Epidermal melanocyte (primary cell): Measurements from ENCODE around the gene DNM3.

Source experiments
- DNase-seq: peaks from one replicate; pipeline ENCODE4 v3.0.0; 2011; ENCODE audit warnings: low spot score; ENCODE audit not compliant: insufficient read length

Gene DNM3

GRCh38 chr1:172229942-172230341, 388.6 kb downstream of the DNM3 start:
- no peak for DNase-seq

- no peak for DNase-seq
These were observed 389.2 kb downstream of the DNM3 start for GRCh38 chr1:172230526-172230925.

GRCh38 chr1:172236958-172237357, 395.7 kb downstream of the DNM3 start:
- no peak for DNase-seq

GRCh38 chr1:172238158-172238557, 396.9 kb downstream of the DNM3 start:
- no peak for DNase-seq

- DNase-seq = no peak
These were observed 397.7 kb downstream of the DNM3 start for GRCh38 chr1:172238965-172239364.

- no peak for DNase-seq
These were observed 398.6 kb downstream of the DNM3 start for GRCh38 chr1:172239901-172240300.

- no peak for DNase-seq
These were observed 400.2 kb downstream of the DNM3 start for GRCh38 chr1:172241540-172241939.

- no peak for DNase-seq
These were observed 403.6 kb downstream of the DNM3 start for GRCh38 chr1:172244865-172245264.

GRCh38 chr1:172245788-172246187, 404.5 kb downstream of the DNM3 start:
- DNase-seq = no peak

GRCh38 chr1:172246521-172247390, 405.5 kb downstream of the DNM3 start:
- DNase-seq = no peak

- DNase-seq = no peak
These were observed 410.2 kb downstream of the DNM3 start for GRCh38 chr1:172251486-172251885.

- no peak for DNase-seq
These were observed 411.0 kb downstream of the DNM3 start for GRCh38 chr1:172252321-172252720.

- no peak for DNase-seq
These were observed 411.7 kb downstream of the DNM3 start for GRCh38 chr1:172252958-172253357.

- peak; percentile 31 for DNase-seq
These were observed 413.4 kb downstream of the DNM3 start for GRCh38 chr1:172254521-172255222.

GRCh38 chr1:172255223-172255560, 413.9 kb downstream of the DNM3 start:
- no peak for DNase-seq

GRCh38 chr1:172265905-172266304, 424.6 kb downstream of the DNM3 start:
- DNase-seq = no peak

GRCh38 chr1:172266528-172267174, 425.4 kb downstream of the DNM3 start:
- no peak for DNase-seq

- no peak for DNase-seq
These were observed 426.9 kb downstream of the DNM3 start for GRCh38 chr1:172268237-172268636.

GRCh38 chr1:172269084-172269483, 427.8 kb downstream of the DNM3 start:
- DNase-seq = no peak

- no peak for DNase-seq
These were observed 428.3 kb downstream of the DNM3 start for GRCh38 chr1:172269644-172270043.

- DNase-seq = no peak
These were observed 429.3 kb downstream of the DNM3 start for GRCh38 chr1:172270605-172271004.

GRCh38 chr1:172272087-172272486, 430.8 kb downstream of the DNM3 start:
- DNase-seq = no peak
